Measurements from ENCODE around the gene SLC52A3. TPM values are rescaled to one million over a fixed set of nuclear protein-coding genes. Genes with fewer than 3 reads are reported as not detected.

Gene SLC52A3
- total RNA-seq, 1 donor from 2014 or later = 0.38 TPM

DNA sequence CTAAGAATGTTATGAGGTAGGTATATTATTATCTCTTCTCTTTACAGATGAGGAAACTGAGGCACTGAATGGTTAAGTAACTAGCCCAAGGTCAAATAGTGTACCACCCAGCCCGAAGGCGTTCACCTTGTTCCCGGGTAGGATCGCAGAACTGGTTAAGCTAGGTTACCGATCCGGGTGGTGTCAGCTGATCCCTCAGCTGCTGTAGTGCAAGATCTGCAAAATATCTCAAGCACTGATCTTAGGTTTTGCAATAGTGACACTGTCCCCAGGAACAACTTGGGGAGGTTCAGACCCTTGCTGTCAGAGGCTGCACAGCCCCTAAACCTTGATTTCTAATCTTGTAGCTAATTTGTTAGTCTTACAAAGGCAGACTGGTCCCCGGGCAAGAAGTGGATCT lies 28.1 kb downstream of the SLC52A3 start:
- Mint-ChIP-seq H3K4me1 (ENCODE audit: low read depth) (no peaks in the 10 kb centered on the region), H3K27ac (no peak overlapping the region), H3K9me3 (ENCODE audit: low read depth) (peaks cover 6% of the 10 kb centered on the region), H3K27me3 (peaks cover 13% of the 10 kb centered on the region), H3K36me3 (ENCODE audit: insufficient read depth) (peaks cover 1% of the 10 kb centered on the region), H3K4me3 (ENCODE audit: low read depth) (no peak overlapping the region)
- TF ChIP-seq, protein P1, sequence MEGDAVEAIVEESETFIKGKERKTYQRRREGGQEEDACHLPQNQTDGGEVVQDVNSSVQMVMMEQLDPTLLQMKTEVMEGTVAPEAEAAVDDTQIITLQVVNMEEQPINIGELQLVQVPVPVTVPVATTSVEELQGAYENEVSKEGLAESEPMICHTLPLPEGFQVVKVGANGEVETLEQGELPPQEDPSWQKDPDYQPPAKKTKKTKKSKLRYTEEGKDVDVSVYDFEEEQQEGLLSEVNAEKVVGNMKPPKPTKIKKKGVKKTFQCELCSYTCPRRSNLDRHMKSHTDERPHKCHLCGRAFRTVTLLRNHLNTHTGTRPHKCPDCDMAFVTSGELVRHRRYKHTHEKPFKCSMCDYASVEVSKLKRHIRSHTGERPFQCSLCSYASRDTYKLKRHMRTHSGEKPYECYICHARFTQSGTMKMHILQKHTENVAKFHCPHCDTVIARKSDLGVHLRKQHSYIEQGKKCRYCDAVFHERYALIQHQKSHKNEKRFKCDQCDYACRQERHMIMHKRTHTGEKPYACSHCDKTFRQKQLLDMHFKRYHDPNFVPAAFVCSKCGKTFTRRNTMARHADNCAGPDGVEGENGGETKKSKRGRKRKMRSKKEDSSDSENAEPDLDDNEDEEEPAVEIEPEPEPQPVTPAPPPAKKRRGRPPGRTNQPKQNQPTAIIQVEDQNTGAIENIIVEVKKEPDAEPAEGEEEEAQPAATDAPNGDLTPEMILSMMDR (IDR thresholded peaks at IDR 0.05; ENCODE audit: unreplicated experiment) = no peak
- DNase-seq (ENCODE audit: low spot score, unreplicated experiment) = no peak

DNA sequence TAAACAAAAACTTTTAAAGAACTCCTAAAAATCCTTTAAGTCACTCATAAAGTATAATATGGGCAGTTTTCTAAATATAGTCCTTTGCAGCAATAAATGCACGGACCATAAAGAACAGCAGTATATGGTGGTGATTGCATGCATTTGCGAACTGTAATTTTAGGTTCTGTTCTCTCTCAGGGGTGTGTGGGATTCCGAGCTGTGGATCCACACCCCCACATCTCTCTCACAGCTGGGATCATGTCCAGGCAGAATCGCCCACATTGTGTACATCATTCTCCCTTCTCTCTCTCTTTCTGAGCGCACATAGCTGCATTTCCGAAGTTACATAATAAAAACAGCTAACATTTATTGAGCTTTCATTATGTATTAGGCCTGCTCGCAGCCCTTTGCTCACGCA lies 28.6 kb downstream of the SLC52A3 start:
- Mint-ChIP-seq H3K27ac (no peak overlapping the region), H3K36me3 (ENCODE audit: insufficient read depth) (peaks cover under 1% of the 10 kb centered on the region), H3K4me1 (ENCODE audit: low read depth) (no peaks in the 10 kb centered on the region), H3K4me3 (ENCODE audit: low read depth) (no peak overlapping the region), H3K9me3 (ENCODE audit: low read depth) (peaks cover 2% of the 10 kb centered on the region), H3K27me3 (peaks cover 13% of the 10 kb centered on the region)
- no peak for DNase-seq (ENCODE audit: low spot score, unreplicated experiment)
- TF ChIP-seq, protein P1 (IDR thresholded peaks at IDR 0.05; ENCODE audit: unreplicated experiment) = no peak

DNA sequence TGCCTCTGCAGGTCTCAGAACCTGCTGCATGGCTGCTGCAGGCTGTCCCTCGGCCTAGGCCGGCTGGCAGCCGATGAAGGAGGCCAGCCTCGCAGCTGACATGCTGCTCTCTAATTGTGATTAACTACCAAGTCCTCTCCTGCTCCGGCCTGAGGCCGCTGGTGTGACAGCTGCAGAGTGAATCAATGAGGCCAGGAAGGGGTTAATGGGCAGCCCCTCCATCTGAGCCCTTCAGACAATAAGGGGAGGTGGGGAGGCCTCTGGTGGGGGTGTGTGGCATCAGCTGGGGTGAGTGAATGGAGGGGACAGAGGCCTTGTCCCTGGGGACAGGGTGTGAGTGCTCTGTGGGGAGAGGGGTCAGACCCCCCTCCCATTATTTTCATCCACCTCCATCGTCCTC lies 34.4 kb downstream of the SLC52A3 start:
- no peaks in the 10 kb centered on the region for H3K4me1 Mint-ChIP-seq (ENCODE audit: low read depth)
- no peak overlapping the region for H3K4me3 Mint-ChIP-seq (ENCODE audit: low read depth)
- no peak for DNase-seq (ENCODE audit: low spot score, unreplicated experiment)
- peaks cover 26% of the 10 kb centered on the region for H3K27me3 Mint-ChIP-seq
- H3K9me3 Mint-ChIP-seq (ENCODE audit: low read depth) = no peaks in the 10 kb centered on the region
- H3K36me3 Mint-ChIP-seq (ENCODE audit: insufficient read depth) = no peaks in the 10 kb centered on the region
- TF ChIP-seq, protein P1 (IDR thresholded peaks at IDR 0.05; ENCODE audit: unreplicated experiment) = no peak
- H3K27ac Mint-ChIP-seq = no peak overlapping the region

DNA sequence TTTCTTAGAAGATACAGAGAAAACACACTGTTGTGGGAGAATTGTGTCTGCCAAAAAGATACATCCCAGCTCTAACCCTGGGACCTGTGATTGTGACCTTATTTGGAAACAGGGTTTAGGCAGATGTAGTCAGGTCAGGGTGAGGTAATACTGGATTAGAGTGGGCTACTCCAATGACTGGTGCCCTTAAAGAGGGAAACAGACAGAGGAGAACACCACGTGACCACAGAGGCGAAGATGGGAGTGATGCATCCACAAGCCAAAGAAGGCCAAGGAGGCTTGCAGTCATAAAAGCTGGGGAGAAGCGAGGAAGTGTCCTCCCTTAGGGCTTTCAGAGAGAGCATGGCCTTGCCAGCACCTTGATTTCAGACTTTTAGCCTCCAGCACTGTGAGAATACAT lies 35.6 kb downstream of the SLC52A3 start:
- peaks cover 30% of the 10 kb centered on the region for H3K27me3 Mint-ChIP-seq
- H3K4me1 Mint-ChIP-seq (ENCODE audit: low read depth) = peaks cover 3% of the 10 kb centered on the region
- TF ChIP-seq, protein P1 (IDR thresholded peaks at IDR 0.05; ENCODE audit: unreplicated experiment) = no peak
- H3K9me3 Mint-ChIP-seq (ENCODE audit: low read depth) = no peaks in the 10 kb centered on the region
- no peak overlapping the region for H3K27ac Mint-ChIP-seq
- no peak overlapping the region for H3K4me3 Mint-ChIP-seq (ENCODE audit: low read depth)
- DNase-seq (ENCODE audit: low spot score, unreplicated experiment) = no peak
- no peaks in the 10 kb centered on the region for H3K36me3 Mint-ChIP-seq (ENCODE audit: insufficient read depth)

DNA sequence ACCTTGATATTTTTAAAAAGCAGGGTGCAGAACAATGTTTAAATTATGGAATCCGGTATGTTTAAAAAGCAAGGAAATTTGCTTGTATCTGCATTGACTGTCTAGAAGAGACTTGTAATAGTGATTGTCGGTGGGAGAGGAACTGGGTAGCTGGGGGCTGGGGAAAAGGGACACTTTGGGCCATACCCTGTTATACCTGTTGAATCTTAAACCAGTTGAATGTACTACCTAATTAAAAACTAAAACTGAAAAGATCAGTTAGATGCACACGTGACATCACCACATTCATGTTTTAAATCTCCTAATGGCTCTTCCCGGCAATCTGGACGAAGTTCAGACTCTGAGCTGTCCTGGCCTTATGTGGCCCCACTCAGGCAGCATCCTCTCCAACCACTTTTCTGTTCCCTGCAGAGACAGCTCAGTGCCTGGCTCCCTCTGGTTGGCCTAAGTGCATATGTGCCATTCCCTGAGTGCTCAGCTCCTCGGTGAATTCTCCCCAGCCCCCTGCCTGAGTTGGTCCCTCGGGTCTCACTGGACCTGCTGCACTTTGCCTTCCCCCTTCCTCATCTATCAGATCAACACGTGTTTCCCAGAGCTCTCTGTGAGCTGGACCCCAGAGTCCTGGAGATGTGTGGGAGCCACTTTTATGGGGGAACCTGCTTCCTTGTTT lies 36.3 kb downstream of the SLC52A3 start:
- no peak overlapping the region for H3K27ac Mint-ChIP-seq
- H3K4me1 Mint-ChIP-seq (ENCODE audit: low read depth) = peaks cover 3% of the 10 kb centered on the region
- H3K27me3 Mint-ChIP-seq = peaks cover 34% of the 10 kb centered on the region
- no peak overlapping the region for H3K4me3 Mint-ChIP-seq (ENCODE audit: low read depth)
- no peak for DNase-seq (ENCODE audit: low spot score, unreplicated experiment)
- no peaks in the 10 kb centered on the region for H3K36me3 Mint-ChIP-seq (ENCODE audit: insufficient read depth)
- no peaks in the 10 kb centered on the region for H3K9me3 Mint-ChIP-seq (ENCODE audit: low read depth)
- TF ChIP-seq, protein P1 (IDR thresholded peaks at IDR 0.05; ENCODE audit: unreplicated experiment) = no peak
